DMS53 treated with DMSO at 0.1 percent for 48 hours (cell line): Measurements from ENCODE around the gene CACNA2D2.

ENCODE experiments used
- DNase-seq: peaks from one replicate; lab custom pipeline; 2025; ENCODE audit not compliant: unreplicated experiment; lab: John Stamatoyannopoulos, UW

CACNA2D2 gene

DNA sequence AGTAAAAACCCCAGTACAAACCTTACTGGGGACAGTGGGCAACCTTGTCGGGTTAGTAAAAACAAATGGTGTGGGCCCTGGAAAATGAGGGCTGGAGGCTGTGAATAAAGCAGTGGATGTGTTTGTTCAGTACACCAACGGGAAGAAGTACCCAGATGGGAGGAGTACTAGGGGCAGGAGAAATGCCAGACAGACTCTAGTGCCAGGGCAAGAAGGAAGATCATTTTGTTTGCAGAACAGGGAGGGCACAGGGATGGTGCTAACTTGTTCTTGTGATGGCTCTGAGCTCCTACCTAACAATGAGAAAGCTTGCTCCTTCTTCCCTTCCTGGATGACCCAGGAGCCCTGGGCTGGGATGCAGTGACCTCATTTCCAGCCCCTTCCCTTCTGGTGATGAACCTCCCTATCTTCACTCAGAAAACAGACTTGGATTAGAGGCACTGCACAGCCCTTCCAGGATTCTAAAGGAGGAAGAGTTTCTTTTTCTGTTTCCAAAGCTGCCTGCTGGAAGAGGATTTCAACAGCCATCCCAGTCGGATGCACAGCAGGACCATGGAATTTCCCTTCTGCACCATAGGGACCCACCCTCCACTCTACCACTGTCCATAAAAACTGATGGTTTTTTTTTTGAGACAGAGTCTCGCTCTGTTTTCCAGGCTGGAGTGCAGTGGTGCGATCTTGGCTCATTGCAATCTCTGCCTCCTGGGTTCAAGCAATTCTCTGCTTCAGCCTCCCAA, 168.9 kb downstream of the CACNA2D2 start:
- no peak for DNase-seq

DNA sequence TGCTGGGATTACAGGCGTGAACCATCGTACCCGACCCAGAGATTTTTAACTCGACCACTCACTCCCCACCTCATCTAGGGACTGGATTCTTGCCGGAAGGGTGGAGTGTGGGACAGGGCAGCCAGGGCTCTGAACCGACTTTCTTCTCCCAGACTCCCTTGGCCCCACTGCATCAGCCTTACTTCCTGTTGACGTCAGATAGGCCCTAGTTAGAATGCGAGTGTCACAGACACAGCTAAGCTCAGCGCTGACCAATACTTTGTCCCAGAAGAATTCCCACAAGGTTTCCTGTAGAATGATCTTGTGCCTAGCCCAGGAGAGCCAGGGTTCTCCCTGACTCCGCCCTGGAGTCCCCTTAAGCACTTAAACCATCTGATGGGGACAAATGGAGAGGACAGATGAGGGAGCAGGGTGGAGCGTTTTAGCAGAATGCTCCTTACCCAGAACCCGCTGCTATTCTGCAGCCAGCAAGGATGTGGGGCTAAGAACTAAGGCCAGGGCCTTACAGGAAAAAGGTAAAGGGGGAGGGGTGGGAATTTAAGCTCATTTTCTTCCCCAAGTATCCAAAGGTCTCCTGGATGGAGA, 169.6 kb downstream of the CACNA2D2 start:
- DNase-seq: no peak

DNA sequence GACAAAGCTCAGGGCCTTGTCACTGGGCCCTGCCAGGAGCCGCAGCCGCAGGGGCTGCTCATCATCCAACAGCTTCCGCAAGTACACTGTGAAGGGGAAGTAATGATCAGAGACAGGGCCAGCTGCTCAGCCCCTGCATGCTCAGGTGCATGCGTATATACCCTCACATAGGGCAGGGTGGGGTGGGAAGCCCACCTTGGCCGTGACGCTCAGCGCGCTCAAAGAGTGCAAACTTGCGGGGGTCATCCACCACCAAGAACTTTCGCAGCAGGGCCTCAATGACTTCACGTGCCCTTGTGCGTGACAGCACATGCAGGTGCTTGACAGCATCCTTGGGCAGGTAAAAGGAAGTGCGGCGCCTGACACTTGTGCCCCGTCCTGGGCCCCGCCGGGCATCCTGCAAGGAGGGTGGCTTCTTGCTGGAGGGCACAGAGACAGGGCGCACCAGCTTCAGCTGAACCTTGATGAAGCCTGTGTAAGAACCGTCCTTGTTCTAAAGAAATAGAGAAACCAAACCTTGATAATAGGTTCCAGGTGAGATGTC, 172.0 kb downstream of the CACNA2D2 start:
- no peak for DNase-seq

DNA sequence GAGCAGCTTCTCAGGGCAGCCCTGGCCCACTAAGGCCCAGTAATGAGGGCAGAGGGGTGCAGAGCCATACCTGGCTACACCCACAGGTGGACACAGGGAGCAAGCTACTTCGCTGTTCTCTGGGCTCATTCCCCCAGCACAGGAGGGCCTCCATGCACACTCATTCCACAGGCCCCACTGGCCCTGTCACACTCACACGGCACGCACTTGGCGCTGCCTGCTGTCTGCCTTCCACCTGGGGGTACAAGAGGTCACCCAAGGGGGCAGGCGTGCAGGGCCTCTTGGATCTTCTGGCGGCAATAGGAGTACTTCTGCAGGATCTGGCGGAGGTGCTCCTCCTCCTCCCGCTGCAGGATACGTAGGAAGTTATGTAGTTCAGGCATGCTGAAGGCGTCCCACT, 173.1 kb downstream of the CACNA2D2 start:
- no peak for DNase-seq

DNA sequence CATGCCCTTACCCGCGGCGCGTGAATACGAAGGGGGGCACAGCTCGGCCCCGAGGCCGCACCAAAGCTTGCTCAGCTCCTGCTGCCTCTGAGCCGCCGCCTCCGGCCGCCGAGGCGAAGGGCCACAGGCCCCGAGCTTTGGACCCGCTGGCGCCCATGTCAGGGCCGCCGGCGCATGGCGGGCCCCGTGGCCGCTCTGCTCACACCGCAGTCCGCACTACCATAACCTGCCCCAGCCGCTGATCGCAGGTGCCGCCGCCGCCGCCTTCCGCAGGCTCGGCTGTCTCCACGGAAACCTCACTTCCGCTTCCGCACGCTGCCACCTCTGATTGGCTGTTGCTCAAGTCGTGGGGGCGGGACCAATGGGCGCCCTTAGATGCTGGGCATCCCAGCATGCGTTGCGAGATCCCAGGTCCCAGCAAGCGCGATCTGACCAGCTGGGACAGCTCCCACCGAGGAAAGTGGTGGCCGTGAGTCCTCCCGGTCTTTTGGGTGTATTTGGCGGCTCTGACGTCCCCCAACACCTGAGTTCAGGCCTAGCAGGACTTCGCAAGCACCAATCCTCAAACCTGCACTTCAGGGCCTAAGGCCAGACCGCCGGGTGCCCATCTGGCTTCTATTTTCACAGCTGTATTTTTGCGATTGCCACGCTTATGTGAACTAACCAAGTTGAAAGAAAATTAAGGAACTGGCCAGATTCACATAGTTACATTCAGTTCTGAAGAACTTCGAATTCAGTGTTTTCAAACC, 175.3 kb downstream of the CACNA2D2 start, which contains the start of gene TUSC2:
TSS of gene TUSC2 (minus strand) at position 281 of the 749 bp plus-strand sequence. CDS start at position 157, 124 bp downstream.
- DNase-seq: peak; percentile 56

DNA sequence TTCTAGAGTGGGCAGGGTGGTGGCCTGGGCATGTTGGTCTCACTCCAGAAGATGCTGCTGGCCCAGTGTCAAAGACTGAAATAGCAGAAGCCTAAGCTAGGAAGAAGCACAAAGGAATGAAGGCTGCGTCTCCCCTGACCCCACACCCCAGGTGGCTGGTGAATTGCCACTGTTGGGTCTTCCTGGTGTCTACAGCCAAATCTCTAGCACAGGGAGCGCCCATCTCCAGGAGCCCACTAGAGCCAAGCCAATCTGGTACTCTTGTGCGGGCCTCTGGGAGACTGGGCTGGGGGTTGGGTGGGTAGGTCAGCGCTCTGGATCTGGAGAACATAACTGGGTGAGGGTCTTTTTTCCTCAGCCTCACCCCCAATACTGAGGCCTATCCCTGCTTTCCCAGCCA, 176.3 kb downstream of the CACNA2D2 start:
- no peak for DNase-seq

DNA sequence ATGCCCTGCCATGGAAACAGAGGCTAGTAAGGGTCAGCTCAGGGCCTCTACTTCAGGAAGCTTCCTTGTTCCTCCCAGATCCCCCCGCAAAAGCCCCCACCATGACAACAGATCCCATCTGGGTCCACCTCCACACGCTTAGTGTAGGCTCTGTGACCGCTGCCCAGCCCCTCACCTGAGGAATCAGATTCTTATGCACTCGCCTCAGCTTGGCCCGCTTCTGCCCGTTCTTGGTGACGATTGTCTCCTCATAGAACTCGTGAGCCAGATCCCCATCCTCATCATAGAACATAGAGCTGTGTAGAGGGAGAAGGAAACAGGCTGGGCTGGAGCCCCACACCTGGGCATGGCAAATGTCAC, 177.3 kb downstream of the CACNA2D2 start:
- no peak for DNase-seq

DNA sequence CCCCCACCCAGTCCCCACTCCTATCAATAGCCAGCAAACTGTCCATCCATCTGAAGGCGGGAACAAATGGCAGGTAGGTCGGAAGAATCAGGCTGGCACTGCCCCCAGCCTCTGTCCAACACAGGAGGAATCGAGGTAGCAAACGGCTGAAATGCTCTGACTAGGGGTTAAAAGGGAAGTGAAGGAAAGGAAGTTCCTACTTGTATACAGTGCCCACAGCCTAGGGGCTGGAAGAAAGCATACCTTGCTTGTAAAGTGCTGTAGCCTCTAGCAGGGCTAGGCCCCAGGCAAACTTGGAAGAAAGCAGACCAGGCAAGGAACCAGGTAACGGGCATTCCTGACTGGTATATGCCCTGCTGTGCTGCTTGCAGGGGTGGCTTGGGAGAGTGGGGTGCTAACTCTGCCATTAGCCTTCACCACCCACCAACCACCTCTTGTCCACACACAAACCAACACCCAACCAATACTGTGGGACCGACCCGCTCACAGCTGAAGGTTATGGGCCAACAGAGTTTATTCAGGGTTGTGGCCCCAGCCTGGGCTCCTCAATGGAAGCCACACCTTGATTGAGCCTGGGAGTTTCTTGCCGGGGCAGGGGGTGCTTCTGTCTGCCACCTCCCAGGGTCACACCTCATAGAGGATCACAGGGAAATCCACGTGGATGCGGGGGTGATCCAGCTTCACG, 177.8 kb downstream of the CACNA2D2 start:
- no peak for DNase-seq

DNA sequence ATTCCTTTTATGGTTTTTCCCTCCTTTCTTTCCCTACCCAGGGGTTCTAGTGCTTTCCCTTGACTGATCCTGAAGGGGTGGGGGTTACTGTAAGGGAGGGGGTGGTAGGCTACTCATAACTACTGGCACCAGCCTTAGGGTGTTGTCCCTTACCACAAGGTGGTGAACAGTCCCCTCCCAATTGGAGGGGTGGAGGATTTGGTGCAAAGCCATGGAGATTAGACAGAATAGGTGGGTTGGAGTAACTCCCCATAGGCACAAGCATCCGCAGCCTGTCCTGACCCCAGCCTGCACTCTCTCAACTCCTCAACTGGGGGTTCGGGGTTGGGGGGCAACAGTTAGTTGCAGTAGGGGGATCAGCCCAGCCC, 178.3 kb downstream of the CACNA2D2 start:
- DNase-seq: no peak

DNA sequence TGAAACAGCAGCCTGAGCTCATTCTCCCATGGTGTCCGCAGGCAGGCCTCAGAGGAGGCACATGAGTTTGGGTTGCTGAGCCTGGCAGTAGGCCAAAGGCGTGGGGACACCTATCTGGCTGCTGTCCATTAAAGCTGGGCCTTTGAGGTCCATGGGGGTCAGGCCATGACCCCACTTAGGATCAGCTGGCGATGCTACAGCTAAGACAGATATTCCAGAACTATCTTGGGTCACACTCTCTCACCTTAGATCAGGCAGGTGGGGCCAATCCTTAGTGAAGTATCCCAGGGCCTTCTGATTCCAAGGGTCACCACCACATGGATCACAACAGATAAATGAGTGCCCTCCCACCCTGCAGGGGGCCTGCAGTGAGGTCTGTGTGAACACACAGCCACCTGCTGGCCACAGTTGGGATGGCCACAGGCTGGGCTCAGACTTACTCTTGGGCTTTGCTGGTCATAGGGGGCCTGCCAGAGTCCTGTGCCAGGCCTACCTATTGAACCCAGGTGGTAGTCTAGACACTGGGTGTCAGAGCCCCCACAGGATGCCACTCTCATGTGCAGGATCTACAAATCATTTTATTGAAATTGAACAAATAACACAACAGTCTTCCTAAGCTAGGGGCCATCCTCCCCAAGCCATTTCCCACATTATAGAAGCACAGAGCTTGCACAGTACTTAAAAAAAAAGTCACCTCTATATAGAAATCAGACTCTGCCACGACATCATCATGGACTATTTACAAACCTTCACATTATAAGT, 178.9 kb downstream of the CACNA2D2 start:
- no peak for DNase-seq

DNA sequence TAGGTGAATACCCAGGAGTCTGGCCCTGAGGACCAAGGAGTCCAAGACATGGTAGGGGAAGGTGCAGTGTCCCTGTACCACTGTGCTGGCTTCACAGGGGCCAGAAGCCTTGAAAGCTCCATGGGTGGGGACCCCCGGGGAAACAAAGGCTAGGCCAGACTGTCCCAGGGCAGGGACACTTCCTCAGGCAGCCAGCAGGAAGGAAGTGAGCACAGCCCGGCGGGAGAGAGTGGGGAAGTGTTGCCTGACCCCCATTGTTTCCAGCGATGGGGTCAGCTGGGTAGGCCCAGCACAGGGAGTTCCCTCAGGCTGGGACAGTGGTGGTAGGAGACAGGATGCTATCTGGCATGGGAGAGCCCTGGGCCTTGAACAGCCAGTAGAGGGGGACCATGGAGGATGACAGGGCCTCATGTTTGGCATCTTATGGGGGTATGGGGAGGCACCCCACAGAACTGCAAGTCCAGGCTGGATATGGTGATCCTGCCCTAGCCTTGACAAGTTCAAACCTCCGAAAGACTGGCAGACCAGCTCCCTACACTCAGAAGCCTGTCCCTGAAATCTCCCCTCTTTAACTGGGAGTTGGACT, 179.7 kb downstream of the CACNA2D2 start:
- no peak for DNase-seq

DNA sequence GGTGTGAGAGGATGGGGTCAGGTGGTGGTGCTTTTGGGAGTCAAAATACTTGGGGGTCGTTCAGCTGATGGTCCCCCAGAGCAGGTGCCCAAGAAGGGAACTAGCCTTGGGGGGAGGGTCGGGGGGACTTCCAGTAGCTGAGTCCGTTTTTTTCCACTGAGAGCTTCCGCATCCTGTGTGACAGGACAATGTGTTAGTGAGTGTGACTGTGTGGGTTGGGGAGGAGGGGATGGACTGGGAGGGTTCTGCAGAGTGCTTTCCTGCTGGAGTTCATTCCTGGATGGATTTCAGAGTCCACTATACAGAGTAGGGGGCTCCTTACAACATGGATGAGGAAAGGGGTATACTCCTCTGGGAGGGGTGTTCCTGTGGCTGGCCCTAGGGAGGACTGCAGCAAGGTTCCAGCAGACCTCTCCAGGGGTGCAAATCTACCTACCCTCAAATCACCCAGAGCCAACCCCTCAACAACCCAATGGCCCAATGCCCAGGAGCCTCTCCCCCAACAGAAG, 180.3 kb downstream of the CACNA2D2 start:
- DNase-seq: no peak

DNA sequence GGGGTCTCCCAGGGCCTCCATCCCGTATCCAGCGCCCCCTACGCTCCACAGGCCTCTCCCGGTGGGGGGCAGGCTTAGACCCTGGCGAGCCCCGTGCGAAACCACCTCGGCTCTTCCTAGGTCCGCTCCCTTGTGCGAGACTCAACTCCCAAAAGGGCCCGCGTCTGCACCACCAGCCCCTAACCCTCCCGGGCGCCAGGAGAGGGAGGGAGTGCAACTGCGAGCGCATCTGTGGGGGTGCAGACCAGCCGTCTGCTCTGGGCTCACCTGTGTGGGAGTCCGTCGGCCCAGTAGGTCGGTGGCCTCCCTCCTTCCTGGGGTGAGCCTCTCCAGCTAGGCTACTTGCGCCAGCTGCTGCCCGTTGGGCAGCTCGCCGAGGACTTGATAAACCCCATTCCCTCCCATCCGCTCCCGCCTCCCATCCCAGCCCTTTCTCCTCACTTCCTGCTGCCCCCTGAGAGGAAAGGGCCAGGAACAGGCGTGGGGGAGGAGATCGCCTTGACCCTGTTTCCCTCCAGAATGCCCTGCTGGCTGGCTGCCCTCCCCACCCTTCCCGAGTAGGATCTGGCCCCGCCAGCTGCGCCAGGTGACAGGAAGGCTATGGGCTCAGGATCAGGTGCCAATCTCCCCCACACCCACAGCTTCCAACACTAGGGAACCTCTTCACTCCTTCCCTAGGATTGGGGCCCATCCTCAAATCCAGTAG, 180.9 kb downstream of the CACNA2D2 start, which contains the start of gene HYAL2:
TSS of gene HYAL2 (minus strand) at position 360 of the 706 bp plus-strand sequence. CDS start 2,256 bp downstream, outside the sequence.
- no peak for DNase-seq

DNA sequence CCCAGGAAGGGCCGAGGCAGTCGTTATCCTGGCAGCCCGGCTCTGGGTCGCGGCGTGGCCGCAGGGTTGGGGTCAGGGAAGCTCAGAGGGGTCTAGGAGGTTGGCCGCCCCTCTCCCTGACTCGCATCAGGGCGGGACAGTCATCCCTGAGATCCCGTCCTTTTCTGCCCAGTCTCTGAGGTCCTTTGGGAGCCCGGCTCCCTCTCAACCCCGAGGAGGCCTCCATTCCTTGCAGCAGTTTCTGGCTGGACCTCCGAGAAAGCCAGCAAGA, 181.4 kb downstream of the CACNA2D2 start:
- DNase-seq: no peak

DNA sequence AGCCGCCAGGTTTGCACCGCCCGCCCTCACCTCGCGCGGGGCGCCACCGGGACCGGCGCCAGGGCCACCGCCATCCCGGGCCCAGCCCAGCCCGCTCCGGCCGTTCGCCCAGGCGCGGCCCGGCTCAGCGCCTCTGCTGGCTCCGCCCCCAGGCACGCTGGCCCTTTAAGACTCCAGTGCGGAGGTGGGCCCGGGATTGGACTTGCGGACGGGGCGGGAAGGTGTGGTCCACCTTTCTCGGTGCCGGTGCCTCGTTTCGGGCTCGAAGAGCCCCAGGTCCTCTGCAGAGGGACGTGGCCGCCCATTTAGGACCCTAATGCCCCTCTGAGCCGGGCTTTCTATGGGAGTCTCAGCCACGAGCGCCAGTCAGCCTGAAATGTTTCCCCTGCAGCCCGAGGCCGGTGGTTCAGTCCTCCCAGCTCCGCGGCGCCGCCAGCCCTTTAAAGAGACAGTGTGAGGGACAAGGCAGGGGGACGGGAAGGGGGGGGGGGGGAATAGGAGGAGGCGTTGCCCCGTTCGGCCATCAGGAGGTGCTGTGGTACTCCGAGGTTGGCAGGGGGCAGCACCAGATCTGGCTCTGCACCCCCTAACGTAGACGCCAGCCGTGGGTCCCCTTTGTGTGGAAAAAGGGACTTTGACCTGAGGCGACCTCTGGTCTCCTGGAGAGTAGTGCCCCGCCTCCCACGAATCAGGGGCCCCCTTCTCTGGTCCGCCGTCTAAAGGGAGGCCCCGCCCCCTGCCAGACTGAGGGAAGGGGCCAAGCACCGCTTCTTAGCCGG, 181.9 kb downstream of the CACNA2D2 start:
- peak; percentile 44 for DNase-seq

DNA sequence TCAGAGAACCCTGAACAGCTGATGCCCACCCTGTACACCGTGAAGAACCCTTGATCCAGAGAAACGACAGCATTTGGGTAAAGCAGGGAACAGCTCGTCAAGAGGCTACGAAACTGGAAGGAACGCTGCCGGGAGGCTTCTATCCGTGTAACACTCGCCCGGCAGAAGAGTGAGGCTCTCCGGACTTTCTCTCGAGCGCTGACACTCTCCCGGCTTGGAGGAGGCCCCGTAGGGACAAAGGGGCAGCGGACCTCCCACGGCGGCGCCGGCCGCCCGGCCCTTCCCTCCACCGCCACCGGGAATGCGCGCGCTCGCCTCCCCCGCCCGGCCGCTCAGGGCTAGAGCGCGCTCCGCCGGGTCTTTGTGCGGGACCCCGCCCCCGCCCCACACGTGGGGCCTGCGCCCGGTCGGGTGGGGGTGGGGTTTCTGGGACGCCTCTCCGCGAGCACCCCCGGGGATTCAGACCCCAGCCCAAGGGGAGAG, 182.5 kb downstream of the CACNA2D2 start:
- DNase-seq: no peak

DNA sequence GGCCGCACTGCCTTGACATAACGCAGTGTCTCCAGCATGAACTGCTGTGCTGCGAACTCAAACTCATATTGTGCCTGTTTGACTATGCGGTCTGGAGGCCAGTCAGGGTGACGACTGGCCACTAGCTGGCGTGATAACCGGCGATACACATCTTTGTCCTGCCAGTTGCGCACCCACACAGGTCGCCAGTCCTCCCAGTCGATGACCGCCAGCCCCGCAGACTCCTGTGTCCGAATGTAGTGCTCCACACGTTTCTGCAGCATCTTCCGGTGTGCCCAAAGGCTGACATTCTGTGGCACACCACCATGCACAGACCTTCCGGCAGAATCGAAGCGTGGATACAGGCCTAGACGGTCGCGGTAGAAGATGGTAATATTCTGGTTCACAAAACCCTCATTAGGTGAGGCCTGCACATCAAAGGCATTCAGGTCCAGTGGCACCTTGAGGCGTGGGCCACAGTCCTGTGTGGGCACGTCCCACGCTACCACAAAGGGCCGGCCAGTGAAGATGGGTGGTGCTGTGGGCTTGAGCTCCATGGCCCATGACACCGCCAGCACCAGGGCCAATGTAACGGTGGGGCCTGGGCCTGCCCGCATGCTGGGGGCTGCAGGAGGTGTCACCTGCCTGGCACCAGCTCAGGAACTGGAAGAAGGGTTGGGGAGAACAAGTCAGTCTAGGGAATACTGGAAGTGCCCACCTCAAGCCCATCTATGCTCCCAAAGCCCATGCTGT, 183.4 kb downstream of the CACNA2D2 start:
- DNase-seq: no peak
